ENCODE data around the gene TTLL11.

GRCh38 chr9:121786998-121787422 lies 306.1 kb downstream of the TTLL11 start:
- TF ChIP-seq CTCF (IDR thresholded peaks at IDR 0.05) (no peak), POLR2A (IDR thresholded peaks at IDR 0.05) (no peak)
